PC-3 (cell line): ENCODE results near the gene IQCE. TPM values are rescaled to one million over a fixed set of nuclear protein-coding genes. Genes with fewer than 3 reads are reported as not detected.

ENCODE experiments used
- ATAC-seq: fragments of 200-7000 bp; cut with Tn5 transposase; 2 replicates; pipeline ENCODE4 v1.9.1; 2020; ENCODE audit warnings: mild to moderate bottlenecking, moderate library complexity
- BruUV-seq: library from RNA; stranded (reverse); fragments of 400-500 nt; replicated peaks from 2 replicates; lab custom pipeline; 2021; lab: Mats Ljungman, UMichigan
- CTCF ChIA-PET: fragments of 300-600 bp; sonication (Branson Sonifier 250); formaldehyde crosslinking; loops from one replicate; lab custom pipeline; 2022; ENCODE audit warnings: antibody characterized with exemption; lab: Charles Lee
- POLR2A ChIA-PET: fragments of 300-600 bp; sonication (Branson Sonifier 250); formaldehyde crosslinking; loops from one replicate; lab custom pipeline; 2022; ENCODE audit warnings: antibody characterized with exemption; ENCODE audit not compliant: unreplicated experiment; lab: Charles Lee
- DNase-seq: peaks from one replicate; pipeline ENCODE4 v3.0.0-alpha.2; 2015
- H2AFZ ChIP-seq: fragments of 300-600 bp; sonication (generic); 2 replicates; pipeline ENCODE4 v1.6.0; 2016; ENCODE audit warnings: antibody characterized with exemption, low read length
- H3F3A ChIP-seq: fragments of 300-600 bp; sonication (generic); one replicate; pipeline ENCODE4 v1.6.0; 2017; ENCODE audit warnings: antibody characterized with exemption, low read length, control low read depth, mild to moderate bottlenecking; ENCODE audit not compliant: unreplicated experiment
- H3K27ac ChIP-seq: fragments of 300-600 bp; sonication (generic); 2 replicates; pipeline ENCODE4 v1.5.1; 2016; ENCODE audit warnings: mild to moderate bottlenecking, low read length
- H3K27me3 ChIP-seq: fragments of 300-600 bp; sonication (generic); 2 replicates; pipeline ENCODE4 v1.6.1; 2016; ENCODE audit warnings: low read length, mixed read lengths
- H3K36me3 ChIP-seq: fragments of 300-600 bp; sonication (generic); 2 replicates; pipeline ENCODE4 v1.6.1; 2016; ENCODE audit warnings: low read depth, mixed run types, low read length, mixed read lengths
- H3K4me1 ChIP-seq: fragments of 300-600 bp; sonication (generic); 2 replicates; pipeline ENCODE4 v1.5.1; 2016; ENCODE audit warnings: low read length; ENCODE audit not compliant: insufficient read depth
- H3K4me2 ChIP-seq: fragments of 300-600 bp; sonication (generic); 2 replicates; pipeline ENCODE4 v1.6.0; 2016; ENCODE audit warnings: low read length
- H3K4me3 ChIP-seq: fragments of 300-600 bp; sonication (generic); 2 replicates; pipeline ENCODE4 v1.5.1; 2016; ENCODE audit warnings: mild to moderate bottlenecking, low read length, mixed read lengths
- H3K79me2 ChIP-seq: fragments of 300-600 bp; sonication (generic); 2 replicates; pipeline ENCODE4 v1.6.1; 2017; ENCODE audit warnings: low read length, mixed read lengths
- H3K9ac ChIP-seq: fragments of 300-600 bp; sonication (generic); 2 replicates; pipeline ENCODE4 v1.6.0; 2016; ENCODE audit warnings: mild to moderate bottlenecking, low read length
- H3K9me2 ChIP-seq: fragments of 300-600 bp; sonication (generic); replicated peaks from 2 replicates; pipeline ENCODE4 v1.6.1; 2016; ENCODE audit warnings: mixed run types, low read length, mixed read lengths
- H3K9me3 ChIP-seq: fragments of 300-600 bp; sonication (generic); 2 replicates; pipeline ENCODE4 v1.6.1; 2016; ENCODE audit warnings: low read length, mixed read lengths
- H4K20me1 ChIP-seq: fragments of 300-600 bp; sonication (generic); 2 replicates; pipeline ENCODE4 v1.6.1; 2016; ENCODE audit warnings: low read length, mixed read lengths
- CTCF ChIP-seq: fragments of 300-600 bp; sonication (generic); conservative IDR thresholded peaks from 2 replicates; pipeline ENCODE4 v1.5.1; 2017; ENCODE audit warnings: antibody characterized with exemption, low read depth, mild to moderate bottlenecking, low read length
- EZH2 ChIP-seq: fragments of 300-600 bp; sonication (generic); IDR thresholded peaks from one replicate; pipeline ENCODE4 v1.6.1; 2017; ENCODE audit warnings: antibody characterized with exemption, mild to moderate bottlenecking, low read length; ENCODE audit not compliant: unreplicated experiment
- EZH2phosphoT487 ChIP-seq: fragments of 300-600 bp; sonication (generic); IDR thresholded peaks from 2 replicates; pipeline ENCODE4 v1.6.1; 2018; ENCODE audit warnings: mild to moderate bottlenecking, antibody characterized with exemption, low read length, borderline replicate concordance
- intact Hi-C: fragments of 100-400 bp; cut with micrococcal nuclease; formaldehyde crosslinking; loops from 2 replicates; pipeline ENCODE4 v1.9.0; 2023
- total RNA-seq: library from RNA; depleted of rRNA; stranded (reverse); fragments of >200 nt; gene quantifications from 2 replicates; pipeline ENCODE4 v1.2.3, GENCODE V29; 2014

IQCE gene
- total RNA-seq, 1 experiment from 2014 or later, result 9.7 TPM

DNA sequence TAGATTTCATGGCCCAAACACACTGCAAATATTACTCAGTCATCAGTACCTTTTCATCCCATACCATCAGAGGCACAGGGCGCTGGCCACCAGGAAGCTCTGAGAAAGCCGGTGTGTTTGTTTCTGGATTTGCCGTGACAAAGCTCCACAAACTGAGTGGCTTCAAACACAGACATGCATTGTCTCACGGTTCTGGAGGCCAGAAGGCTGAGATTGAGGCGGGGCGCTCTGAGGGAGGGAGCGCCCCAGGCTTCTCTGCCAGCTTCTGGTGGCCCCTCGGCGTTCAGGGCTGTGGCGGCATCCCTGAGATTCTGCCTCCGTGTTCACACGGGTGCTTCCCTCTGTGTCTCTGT lies 69.3 kb downstream of the IQCE start:
- Histone ChIP-seq H4K20me1 (no peaks in the 10 kb centered on the region), H3K9ac (no peak overlapping the region), H3K79me2 (peaks cover 11% of the 10 kb centered on the region), H3K36me3 (no peaks in the 10 kb centered on the region), H3K4me3 (no peak overlapping the region), H3K9me2 (no peaks in the 10 kb centered on the region), H3F3A (no peaks in the 10 kb centered on the region), H3K9me3 (no peaks in the 10 kb centered on the region), H3K4me1 (0 out of 2 replicates have a peak, but pooled peaks cover 4% of the 10 kb centered on the region), H3K27me3 (no peaks in the 10 kb centered on the region), H3K27ac (no peak overlapping the region), H2AFZ (no peak overlapping the region), H3K4me2 (no peak overlapping the region)
- no peak for DNase-seq
- no TSS peak for BruUV-seq
- ChIA-PET POLR2A (interaction anchor here (0.5 kb wide), 1 partner anchor 192 kb away, joined by 4 read pairs; no protein-coding TSS in a partner anchor), CTCF (no interaction called here)
- intact Hi-C loops, result no loop called here
- ATAC-seq, result no peak
- TF ChIP-seq EZH2 (no peak), CTCF (no peak), EZH2phosphoT487 (no peak)

- no peaks in the 10 kb centered on the region for H3K27me3 ChIP-seq
- ATAC-seq (no peak), DNase-seq (no peak)
- H3K9ac ChIP-seq, result no peak overlapping the region
- H3F3A ChIP-seq, result no peaks in the 10 kb centered on the region
- no peak overlapping the region for H3K4me3 ChIP-seq
- H3K79me2 ChIP-seq, result peaks cover 18% of the 10 kb centered on the region
- TF ChIP-seq CTCF, result no peak
- no peak for TF ChIP-seq EZH2
- TF ChIP-seq EZH2phosphoT487, result no peak
- no peaks in the 10 kb centered on the region for H4K20me1 ChIP-seq
- intact Hi-C loops, result no loop called here
- H3K9me2 ChIP-seq, result no peaks in the 10 kb centered on the region
- H3K27ac ChIP-seq, result no peak overlapping the region
- no peaks in the 10 kb centered on the region for H3K36me3 ChIP-seq
- H3K9me3 ChIP-seq, result no peaks in the 10 kb centered on the region
- peaks cover 11% of the 10 kb centered on the region for H3K4me1 ChIP-seq
- ChIA-PET CTCF (no interaction called here), POLR2A (interaction anchor here (0.6 to 0.7 kb wide), 2 partner anchors 20 to 160 kb away, joined by 3 to 20 read pairs; no protein-coding TSS in a partner anchor)
- BruUV-seq, result no TSS peak
- no peak overlapping the region for H2AFZ ChIP-seq
- no peak overlapping the region for H3K4me2 ChIP-seq
Measured at GRCh38 chr7:2628891-2629290, 70.1 kb downstream of the IQCE start.
